ENCODE measurements around the gene FN1.
"Not testable (repeated sequence)": the region's sequence is repeated elsewhere in the genome, so short reads cannot be mapped to it uniquely, and the experiment has no call there.

Gene FN1

DNA sequence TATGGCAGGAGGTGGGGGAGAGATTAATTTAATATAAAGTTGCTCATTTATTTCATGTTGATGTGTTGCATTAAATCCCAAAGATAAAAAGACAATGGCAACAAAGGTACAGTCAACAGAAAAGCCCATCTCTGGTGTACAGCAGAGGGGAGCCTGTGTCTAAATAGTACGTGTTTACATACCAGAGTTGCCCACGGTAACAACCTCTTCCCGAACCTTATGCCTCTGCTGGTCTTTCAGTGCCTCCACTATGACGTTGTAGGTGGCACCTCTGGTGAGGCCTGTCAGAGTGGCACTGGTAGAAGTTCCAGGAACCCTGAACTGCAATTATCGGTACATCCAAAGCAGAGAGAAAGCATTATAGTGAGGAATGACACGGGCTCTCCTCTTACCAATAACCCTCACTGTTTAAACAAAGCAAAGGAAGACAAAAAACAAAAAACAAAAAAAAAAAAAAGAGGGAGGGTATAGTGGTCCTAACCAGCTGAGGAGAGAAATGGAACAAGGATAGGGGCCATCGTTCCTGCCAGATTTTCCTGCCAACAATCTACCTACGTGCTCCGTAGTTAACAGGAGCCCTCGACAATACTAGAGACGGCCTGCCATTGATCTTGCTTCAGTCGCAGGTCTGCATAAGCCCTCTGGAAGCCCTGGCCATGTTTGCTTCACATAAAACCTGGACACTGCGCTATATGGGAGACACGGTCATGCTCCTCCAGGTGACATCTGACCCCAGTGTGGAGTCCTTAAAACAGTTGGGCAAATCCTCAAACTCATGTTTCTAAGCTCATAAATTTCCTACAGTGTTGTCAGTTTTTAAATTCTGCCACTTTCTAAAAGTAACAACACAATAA, 65.5 kb downstream of the FN1 start:
- in situ Hi-C loops (cut with MboI; ENCODE audit: low sequenced_read_pairs), result no loop called here

DNA sequence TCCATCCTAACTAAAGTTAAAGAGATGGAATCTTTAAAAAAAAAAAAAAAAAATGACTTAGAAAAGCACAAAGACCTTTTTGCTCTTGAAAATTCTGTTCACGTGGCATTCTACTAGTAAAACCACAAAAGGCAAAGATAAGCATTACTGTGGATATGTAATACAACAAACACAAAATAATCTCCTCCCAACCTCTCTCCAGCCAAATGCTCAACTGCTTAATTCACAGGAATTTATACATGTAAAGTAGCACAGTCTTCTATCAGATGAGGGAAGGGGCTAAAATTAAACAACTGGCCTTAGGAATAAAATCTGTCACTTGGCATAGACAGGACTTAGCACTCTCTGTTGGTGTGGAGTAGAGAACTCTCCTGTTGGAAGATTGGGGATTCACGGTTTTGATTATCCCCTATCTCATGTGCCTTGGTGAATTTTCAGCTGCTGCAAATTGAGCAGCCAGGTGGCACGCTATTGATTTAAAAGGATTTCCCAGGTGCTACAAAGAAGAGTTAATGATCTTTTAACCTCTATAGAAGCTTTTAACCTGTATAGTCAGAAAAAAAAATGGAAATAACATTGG, 66.6 kb downstream of the FN1 start:
- in situ Hi-C loops (cut with MboI; ENCODE audit: low sequenced_read_pairs), result no loop called here

DNA sequence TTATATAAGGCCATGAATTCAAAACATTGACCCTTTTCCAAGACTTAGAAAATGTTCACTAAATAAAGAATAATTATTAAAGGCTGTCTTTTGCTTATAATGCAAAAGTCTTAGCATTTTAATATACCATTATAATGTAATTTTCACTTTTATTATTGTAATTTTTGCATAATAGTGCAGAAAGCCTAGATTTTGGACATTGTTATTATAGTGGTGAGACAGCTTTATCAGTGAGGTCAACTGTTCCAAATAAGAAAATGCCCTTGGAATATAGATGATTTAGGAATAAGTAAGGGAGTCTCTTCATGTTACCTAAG, 67.4 kb downstream of the FN1 start:
- in situ Hi-C loops (cut with MboI; ENCODE audit: low sequenced_read_pairs), result no loop called here

DNA sequence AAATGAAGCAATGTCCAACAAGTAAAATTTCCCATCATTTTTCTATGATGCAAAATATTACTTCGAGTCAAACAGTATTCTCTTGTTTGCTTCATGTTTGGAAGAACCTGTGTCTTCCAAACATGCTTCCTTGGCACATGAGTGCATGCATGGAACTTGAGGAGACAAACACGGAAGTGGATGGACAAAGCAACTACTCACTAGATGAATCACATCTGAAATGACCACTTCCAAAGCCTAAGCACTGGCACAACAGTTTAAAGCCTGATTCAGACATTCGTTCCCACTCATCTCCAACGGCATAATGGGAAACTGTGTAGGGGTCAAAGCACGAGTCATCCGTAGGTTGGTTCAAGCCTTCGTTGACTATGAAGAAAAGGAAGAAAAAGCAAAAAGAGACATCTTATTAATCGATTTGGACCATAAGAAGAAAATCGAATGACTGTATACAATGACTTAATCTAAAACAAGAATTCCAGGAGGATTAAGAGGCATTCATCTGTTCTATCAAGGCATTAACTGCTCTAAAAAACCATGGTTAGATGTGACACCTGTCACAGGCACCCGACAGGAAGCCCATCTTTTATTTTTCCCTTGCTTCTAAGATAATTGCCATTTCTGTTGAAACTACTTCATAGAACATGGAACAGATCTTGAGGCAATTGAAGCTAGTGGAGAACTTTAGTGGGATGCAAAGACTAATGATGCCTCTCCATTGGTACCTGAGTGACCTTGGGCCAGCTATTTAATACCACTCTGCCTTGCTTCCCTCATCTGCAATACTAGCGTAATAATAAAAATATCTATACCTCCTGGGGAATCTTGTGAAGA, 68.0 kb downstream of the FN1 start:
- in situ Hi-C loops (cut with MboI; ENCODE audit: low sequenced_read_pairs), result no loop called here

DNA sequence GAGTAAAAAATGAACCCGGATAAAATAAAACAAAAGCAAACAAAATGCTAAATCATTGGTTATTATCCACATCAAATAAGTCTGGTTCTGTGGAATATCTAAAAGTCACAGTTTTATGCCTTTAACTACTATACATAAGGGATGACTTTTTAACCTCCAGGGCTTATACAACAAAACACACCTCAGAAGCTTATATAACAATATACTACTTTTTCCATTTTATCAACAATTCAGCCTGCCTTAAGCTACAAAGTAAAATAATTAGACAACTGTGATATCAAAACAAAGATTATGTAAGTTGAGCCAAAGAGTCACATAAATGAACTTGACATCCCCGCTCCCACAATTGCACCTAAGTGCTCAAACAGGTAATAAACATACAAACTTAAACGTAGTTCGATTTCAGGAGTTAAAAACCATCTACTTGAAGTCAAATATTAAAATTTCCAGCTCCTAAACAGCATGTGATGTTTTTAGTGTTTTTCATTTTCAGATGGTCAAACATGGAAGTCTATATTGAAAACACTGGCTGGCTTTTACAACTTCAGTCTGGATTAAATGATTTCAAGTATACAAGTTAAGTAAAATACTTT, 69.3 kb downstream of the FN1 start:
- in situ Hi-C loops (cut with MboI; ENCODE audit: low sequenced_read_pairs), result no loop called here

DNA sequence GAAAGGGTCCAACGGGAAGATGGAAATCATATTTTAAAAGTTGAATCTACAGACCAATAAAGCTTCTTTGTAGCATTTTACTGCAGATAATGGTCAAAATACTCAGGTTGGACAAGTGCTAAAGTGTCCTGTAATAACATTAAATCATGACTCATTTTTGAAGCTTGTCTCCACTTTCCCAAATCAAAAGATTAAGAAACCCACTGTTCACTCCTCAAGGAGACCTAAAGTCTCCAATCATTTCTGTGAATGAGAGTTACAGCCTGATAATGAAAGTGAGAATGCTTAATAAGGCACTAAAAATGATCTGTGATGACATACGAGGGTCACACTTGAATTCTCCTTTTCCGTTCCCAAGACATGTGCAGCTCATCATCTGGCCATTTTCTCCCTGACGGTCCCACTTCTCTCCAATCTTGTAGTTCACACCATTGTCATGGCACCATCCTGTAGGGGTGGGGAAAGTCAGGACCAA, 70.6 kb downstream of the FN1 start:
- in situ Hi-C loops (cut with MboI; ENCODE audit: low sequenced_read_pairs), result no loop called here

DNA sequence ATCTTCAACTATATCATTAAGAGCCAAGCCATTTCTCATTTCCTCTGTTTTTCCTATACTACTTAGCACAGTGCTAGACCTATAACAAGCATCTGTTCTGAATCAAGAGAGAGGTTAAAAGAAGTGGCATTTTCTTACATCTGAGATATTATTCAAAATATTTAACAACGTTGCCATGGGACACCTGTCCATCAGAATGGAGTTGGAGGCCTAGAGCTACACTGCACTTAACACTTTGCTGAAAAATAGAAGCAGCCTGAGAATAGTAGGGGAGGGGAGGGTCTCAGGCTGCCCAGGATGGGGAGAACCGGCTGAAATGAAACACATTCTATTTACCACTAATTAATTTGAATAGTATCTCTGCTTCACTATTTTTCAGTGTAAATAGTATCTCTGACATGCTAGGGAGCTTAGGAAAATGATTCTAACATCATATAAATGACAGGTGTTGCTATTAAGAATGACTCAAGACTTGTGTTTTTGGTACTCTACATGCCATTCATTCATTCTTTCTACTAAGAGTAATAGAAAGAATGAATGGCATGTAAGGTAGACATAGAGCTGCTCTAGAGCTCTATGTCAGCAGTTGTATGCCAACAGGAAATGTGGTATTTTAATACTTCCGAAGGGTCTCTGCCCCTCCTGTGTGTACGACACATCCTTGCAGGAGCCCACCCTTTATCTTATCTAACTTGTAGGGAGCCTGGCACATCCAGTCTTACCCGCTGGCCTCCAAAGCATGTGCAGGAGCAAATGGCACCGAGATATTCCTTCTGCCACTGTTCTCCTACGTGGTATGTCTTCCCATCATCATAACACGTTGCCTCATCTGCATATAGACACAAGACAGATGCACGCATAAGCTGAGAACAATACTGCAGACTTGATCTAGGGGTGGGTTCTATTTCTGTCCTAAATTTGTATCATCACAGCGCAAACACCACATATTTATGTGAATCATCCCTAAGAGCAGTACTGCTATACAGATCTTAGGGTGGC, 71.4 kb downstream of the FN1 start:
- in situ Hi-C loops (cut with MboI; ENCODE audit: low sequenced_read_pairs), result no loop called here

DNA sequence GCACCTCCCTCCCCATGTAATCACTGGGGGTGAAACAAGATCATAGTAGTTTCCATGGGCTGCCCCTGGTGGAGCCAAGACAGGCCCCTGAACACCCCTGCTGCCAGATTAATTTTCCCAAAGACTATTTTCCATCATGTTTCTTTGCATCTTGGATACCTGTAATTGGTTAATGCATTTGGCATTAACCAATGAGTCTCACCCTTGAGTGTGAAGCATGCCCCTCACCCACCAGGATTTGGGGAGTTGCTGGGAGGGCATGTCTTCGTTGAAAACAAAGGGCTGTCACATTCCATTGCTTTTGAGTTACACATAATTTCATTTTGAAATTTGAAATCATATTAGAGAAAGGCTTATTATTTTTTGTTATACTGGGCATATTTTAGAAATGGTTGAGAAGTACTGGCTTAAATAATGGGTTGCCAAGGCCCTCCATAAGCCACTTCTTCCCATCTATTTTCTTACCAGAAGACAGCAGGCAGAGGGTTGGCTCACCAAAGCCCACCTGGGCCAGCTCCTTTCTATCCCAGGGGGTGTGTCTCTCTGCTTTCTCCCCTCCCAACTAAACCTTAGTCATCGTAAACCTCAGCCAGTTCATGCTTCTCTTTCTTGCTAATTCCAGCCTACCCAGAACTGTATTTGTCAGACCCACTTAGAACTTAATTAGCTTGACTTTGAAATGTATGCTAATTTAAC, 72.3 kb downstream of the FN1 start:
- in situ Hi-C loops (cut with MboI; ENCODE audit: low sequenced_read_pairs), result no loop called here

DNA sequence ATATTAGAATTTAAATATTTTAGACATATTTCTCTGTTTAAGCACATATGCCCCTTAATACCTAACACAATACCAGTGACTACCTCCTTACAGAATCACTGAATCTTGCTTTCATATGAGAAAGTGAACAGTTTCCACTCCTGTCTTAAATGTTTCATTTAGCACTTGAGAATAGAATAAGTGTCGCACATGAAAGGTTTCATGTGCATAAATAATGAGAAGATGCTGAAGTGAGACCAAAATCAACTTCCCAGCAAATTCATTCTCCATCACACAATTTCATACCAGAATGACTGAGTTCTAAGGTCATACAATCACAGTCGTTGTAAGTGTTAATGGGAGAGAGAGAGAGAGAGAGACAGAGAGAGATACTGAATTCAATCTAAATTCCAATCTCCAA, 72.8 kb downstream of the FN1 start:
- in situ Hi-C loops (cut with MboI; ENCODE audit: low sequenced_read_pairs), result no loop called here

DNA sequence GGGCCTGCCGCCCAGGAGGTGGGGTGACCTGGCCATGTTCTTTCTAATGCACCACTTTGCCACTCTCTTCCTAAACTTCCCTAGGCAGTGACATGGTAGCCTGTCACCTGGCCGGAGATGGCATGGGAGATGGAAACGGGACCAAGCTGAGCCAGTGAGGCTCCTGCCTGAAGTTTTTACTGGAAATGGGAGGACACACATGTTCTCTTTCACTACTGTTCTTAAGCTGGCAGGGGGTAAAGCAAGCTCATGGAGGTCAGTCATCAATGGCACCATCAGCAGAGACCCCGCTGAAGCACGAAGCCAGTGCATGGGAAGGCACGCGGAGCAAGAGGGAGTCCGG, 73.3 kb downstream of the FN1 start:
- in situ Hi-C loops (cut with MboI; ENCODE audit: low sequenced_read_pairs), result no loop called here

DNA sequence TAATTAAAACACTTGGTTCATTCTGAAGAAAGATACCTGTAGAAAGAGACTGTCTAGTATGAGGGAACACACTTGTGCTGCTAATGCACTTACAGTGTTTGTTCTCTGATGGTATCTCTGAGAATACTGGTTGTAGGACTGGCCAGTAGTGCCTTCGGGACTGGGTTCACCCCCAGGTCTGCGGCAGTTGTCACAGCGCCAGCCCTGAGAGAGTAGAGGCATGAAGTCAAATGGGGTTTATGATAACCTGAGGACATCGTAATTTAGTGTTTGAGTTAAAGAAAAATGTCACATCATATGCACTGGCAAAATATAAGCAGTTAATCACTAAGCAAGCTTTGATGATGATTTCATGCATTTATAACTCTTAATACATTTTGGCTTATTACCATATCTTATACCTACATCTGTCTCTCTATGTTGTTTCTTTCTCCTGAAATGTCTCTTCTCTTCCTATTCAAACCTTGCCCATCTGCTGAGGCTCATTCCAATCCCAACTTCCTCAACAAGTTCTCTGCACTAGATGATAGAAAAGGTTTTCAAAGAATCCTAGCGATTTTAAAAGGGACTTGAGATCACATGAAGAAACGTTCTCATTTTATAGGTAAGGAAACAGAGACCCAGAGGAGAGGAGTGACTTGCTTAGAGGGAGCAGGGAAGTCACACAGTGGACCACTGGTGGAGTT, 73.8 kb downstream of the FN1 start:
- in situ Hi-C loops (cut with MboI; ENCODE audit: low sequenced_read_pairs), result no loop called here

DNA sequence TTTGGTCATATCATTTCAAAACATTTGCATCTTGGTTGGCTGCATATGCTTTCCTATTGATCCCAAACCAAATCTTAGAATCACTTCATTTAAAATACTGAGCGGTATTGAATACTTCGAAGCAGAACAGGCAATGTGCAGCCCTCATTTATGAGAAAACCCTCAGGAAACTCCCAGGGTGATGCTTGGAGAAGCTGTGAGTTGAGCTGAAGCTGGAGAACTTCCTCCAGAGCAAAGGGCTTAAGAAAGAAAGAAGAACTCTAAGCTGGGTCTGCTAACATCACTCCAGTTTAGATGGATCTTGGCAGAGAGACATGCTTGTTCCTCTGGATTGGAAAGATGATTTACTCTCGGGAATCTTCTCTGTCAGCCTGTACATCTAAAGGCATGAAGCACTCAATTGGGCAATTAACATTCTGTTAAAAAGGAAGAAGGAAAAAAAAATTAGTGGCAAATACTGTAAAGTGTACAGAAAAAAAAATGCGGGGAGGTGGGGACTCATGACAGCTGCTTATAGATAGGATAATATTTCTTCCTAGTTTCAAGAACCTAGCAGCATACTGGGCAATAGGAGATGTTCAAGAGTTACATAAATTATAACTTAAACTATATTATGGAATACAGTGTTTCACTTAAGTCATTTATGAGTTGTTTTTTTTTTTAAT, 74.5 kb downstream of the FN1 start:
- in situ Hi-C loops (cut with MboI; ENCODE audit: low sequenced_read_pairs), result no loop called here

DNA sequence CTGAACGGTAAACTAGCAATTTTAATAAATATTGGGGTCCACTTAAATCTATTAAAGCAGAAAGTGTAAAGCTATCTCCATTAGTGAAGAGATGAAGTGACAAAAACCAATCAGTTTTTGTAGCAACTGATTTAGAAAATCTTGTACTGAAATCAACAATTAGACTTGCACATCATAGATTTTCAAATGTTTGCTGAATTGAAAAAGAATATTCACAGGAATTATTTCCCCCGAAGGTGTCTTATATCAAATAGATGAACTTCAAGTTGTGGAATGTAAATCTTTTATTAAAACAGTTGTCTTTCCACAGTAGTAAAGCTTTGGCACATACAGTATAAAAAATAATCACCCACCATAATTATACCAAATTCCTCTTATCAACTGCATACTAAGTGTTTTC, 75.3 kb downstream of the FN1 start:
- in situ Hi-C loops (cut with MboI; ENCODE audit: low sequenced_read_pairs), result no loop called here

DNA sequence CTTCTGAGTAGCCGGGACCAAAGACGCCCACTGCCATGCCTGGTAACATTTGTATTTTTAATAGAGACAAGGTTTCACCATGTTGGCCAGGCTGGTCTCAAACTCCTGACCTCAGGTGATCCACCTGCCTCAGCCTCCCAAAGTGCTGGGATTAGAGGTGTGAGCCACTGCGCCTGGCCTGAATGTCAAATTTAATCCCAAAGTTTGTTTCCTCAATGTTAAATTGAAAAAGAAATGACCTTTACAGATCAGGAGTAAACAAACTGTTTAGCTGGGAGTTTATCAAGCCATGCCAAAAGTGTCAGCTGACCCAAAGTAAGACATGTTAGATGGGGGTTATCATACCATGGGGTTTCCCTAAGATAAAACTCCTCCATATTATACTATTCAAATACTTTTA, 75.8 kb downstream of the FN1 start:
- in situ Hi-C loops (cut with MboI; ENCODE audit: low sequenced_read_pairs), result not testable (repeated sequence)

DNA sequence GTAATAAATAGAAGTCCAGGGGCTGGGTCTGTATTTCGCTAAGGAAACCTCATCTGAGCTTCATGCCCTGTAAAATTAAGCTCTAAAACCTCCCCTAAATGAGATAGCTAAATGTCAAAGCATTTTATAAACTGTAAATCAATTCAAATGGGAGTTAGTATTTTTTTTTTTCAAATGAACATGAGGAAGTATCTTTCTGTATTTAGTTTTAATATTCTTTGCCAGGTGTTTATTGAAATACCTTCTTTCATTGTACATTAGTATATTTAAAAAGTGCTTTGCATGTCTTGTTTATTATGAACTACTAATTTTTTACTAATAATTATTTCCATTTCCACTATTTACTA, 76.3 kb downstream of the FN1 start:
- in situ Hi-C loops (cut with MboI; ENCODE audit: low sequenced_read_pairs), result no loop called here

DNA sequence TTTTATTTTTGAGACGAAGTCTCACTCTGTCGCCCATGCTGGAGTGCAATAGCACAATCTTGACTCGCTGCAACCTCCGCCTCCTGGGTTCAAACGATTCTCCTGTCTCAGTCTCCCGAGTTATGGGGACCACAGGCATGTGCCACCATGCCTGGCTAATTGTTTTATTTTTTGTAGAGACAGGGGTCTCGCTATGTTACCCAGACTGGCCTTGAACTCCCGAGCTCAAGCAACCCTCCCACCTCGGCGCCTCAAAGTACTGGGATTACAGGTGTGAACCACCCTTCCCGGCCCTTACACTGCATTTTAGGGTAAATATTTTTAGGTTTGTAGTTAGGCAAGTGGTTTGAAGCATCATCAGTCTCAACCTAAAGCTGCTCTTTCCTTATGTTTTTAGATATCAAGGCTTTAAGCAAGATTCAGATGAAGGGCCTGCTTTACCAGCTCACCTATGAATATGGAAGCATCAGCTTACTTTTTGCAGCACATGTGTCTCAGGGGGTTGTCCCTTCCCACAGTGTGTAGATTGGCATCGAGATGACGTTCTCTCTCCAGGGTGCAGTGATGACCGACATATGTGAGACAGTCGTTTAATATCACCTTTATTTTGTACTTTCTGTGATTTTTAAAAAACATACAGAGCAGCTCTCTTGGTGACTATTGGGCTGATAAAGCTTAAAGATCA, 76.8 kb downstream of the FN1 start:
- in situ Hi-C loops (cut with MboI; ENCODE audit: low sequenced_read_pairs), result no loop called here

DNA sequence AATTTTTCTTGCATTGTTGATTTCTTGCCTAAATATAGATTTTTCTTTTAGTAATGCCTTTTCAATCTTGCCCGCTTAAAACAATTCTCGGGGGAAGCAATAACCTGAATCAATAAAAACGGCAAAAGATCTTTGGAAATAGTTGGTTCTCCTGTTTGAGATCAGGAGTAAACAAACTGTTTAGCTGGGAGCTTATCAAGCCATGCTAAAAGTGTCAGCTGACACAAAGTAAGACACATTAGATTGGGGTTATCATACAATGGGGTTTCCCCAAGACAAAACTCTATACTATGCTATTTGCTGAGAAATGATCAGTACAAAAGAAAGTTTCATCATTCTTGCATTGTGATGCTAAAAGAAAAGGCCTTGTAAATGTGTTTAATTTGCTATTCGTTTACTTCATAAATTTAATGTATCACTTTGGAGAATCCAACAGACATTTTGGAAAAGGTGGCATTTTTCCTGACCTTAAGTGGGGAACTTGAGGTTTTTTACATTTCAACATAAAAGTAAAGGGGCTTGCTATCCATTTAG, 77.5 kb downstream of the FN1 start:
- in situ Hi-C loops (cut with MboI; ENCODE audit: low sequenced_read_pairs), result no loop called here

DNA sequence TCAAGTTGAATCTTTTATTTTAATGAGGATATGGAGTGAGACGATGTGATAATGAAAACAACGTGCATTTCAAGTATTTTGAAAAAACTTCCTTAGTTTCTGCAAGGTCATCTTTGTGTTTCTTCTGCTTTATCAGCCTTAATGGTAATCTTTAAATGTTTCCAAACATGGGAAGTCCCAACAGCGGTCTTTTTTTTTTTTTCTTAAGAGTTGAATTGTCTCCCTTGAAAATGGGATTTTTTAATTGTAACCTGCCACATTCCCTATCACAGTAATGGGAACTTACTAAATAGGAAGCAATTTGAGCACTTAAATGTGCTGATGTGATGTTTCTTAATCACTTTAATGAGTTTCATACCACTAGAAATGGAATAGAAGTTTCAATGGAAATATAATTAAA, 78.2 kb downstream of the FN1 start:
- in situ Hi-C loops (cut with MboI; ENCODE audit: low sequenced_read_pairs), result no loop called here
